GM23338 (cell line): ENCODE measurements around the gene CHN2. TPM values are rescaled to one million over a fixed set of nuclear protein-coding genes. Genes with fewer than 3 reads are reported as not detected.

ENCODE experiments used
- ATAC-seq: fragments of 200-7000 bp; cut with Tn5 transposase; 3 replicates; pipeline ENCODE4 v1.9.1; 2020
- DNase-seq: peaks from one replicate; pipeline ENCODE4 v3.0.0-alpha.2; 2015; ENCODE audit warnings: low spot score
- H2AFZ ChIP-seq: fragments of 200-600 bp; sonication (generic); 2 replicates; pipeline ENCODE4 v1.8.0; 2016; ENCODE audit warnings: antibody characterized with exemption, mild to moderate bottlenecking, moderate library complexity
- H3F3A ChIP-seq: fragments of 200-600 bp; sonication (generic); replicated peaks from 2 replicates; pipeline ENCODE4 v1.8.0; 2017; ENCODE audit warnings: antibody characterized with exemption, mixed run types, low read depth
- H3K27ac ChIP-seq: fragments of 200-600 bp; sonication (generic); 2 replicates; pipeline ENCODE4 v1.6.1; 2016; ENCODE audit warnings: low read depth
- H3K27me3 ChIP-seq: fragments of 200-600 bp; sonication (generic); 2 replicates; pipeline ENCODE4 v1.8.0; 2016; ENCODE audit warnings: mild to moderate bottlenecking, mixed run types, moderate library complexity; ENCODE audit not compliant: insufficient read depth
- H3K36me3 ChIP-seq: fragments of 200-600 bp; sonication (generic); 2 replicates; pipeline ENCODE4 v1.8.0; 2016; ENCODE audit warnings: mild to moderate bottlenecking; ENCODE audit not compliant: insufficient read depth
- H3K4me1 ChIP-seq: fragments of 200-600 bp; sonication (generic); 2 replicates; pipeline ENCODE4 v1.8.0; 2016; ENCODE audit warnings: mild to moderate bottlenecking, moderate library complexity; ENCODE audit not compliant: insufficient read depth
- H3K4me2 ChIP-seq: fragments of 200-600 bp; sonication (generic); 2 replicates; pipeline ENCODE4 v1.7.1; 2017; ENCODE audit warnings: mixed run types
- H3K4me3 ChIP-seq: fragments of 200-600 bp; sonication (generic); 2 replicates; pipeline ENCODE4 v1.6.1; 2016; ENCODE audit warnings: mixed run types
- H3K79me2 ChIP-seq: fragments of 200-600 bp; sonication (generic); replicated peaks from 2 replicates; pipeline ENCODE4 v1.8.0; 2017; ENCODE audit warnings: mild to moderate bottlenecking; ENCODE audit not compliant: insufficient read depth
- H3K9me2 ChIP-seq: fragments of 200-600 bp; sonication (generic); 2 replicates; pipeline ENCODE4 v1.8.0; 2017; ENCODE audit not compliant: insufficient read depth
- H4K20me1 ChIP-seq: fragments of 200-600 bp; sonication (generic); replicated peaks from 2 replicates; pipeline ENCODE4 v1.8.0; 2017; ENCODE audit warnings: mild to moderate bottlenecking; ENCODE audit not compliant: insufficient read depth
- H3K27ac Mint-ChIP-seq: 2 replicates; pipeline ENCODE4 v1.8.0; 2020; ENCODE audit warnings: inconsistent platforms, mild to moderate bottlenecking, moderate library complexity, mixed read lengths
- H3K27me3 Mint-ChIP-seq: 3 replicates; pipeline ENCODE4 v1.8.0; 2022; ENCODE audit warnings: low read depth, mild to moderate bottlenecking, moderate library complexity, mixed read lengths, inconsistent platforms; ENCODE audit not compliant: insufficient read depth, poor library complexity
- H3K36me3 Mint-ChIP-seq: 3 replicates; pipeline ENCODE4 v1.8.0; 2021; ENCODE audit warnings: low read depth, mild to moderate bottlenecking, inconsistent platforms, moderate library complexity, mixed read lengths
- H3K4me1 Mint-ChIP-seq: 3 replicates; pipeline ENCODE4 v1.8.0; 2020; ENCODE audit warnings: mild to moderate bottlenecking, inconsistent platforms, mixed read lengths
- H3K4me3 Mint-ChIP-seq: 3 replicates; pipeline ENCODE4 v1.8.0; 2021; ENCODE audit warnings: moderate library complexity, mild to moderate bottlenecking, inconsistent platforms, mixed read lengths
- H3K9me3 Mint-ChIP-seq: 3 replicates; pipeline ENCODE4 v1.8.0; 2020; ENCODE audit warnings: moderate library complexity, mild to moderate bottlenecking, inconsistent platforms, mixed read lengths
- CTCF ChIP-seq, 2 experiments: fragments of 200-600 bp in 1 of 2; sonication (generic) in 1 of 2; conservative IDR thresholded peaks; 2 replicates each; pipeline versions ENCODE4 v1.5.1 to v1.6.1; 2016 to 2017; ENCODE audit warnings: antibody characterized with exemption in 2 of 2, low read depth in 2 of 2, mild to moderate bottlenecking in 2 of 2, moderate library complexity in 1 of 2
- EZH2 ChIP-seq: fragments of 200-600 bp; sonication (generic); IDR thresholded peaks from one replicate; pipeline ENCODE4 v1.8.0; 2017; ENCODE audit warnings: antibody characterized with exemption, mild to moderate bottlenecking, low read depth; ENCODE audit not compliant: unreplicated experiment
- JUNB ChIP-seq: IDR thresholded peaks from one replicate; pipeline ENCODE4 v1.6.1; 2016; ENCODE audit warnings: antibody characterized with exemption; ENCODE audit not compliant: unreplicated experiment
- POLR2AphosphoS5 ChIP-seq: IDR thresholded peaks from 2 replicates; pipeline ENCODE4 v1.6.1; 2016; ENCODE audit warnings: antibody characterized with exemption, low read depth
- STAT1 ChIP-seq: IDR thresholded peaks from one replicate; pipeline ENCODE4 v1.6.1; 2016; ENCODE audit warnings: antibody characterized with exemption; ENCODE audit not compliant: unreplicated experiment
- polyA plus RNA-seq: library from polyadenylated mRNA; unstranded; fragments of >200 nt; fragmentation: Nextera tagmentation; extraction: Ambion mirVana; gene quantifications from 2 replicates; pipeline ENCODE4 v1.2.1, GENCODE V29; 2016
- total RNA-seq: library from RNA; depleted of rRNA; stranded (reverse); fragments of >200 nt; shearing (Covaris generic); gene quantifications from 2 replicates; pipeline ENCODE4 v1.2.3, GENCODE V29; 2014
- TF ChIP-seq, protein P1 (sequence below): fragments of 250-450 bp; sonication (Bioruptor Pico); IDR thresholded peaks from 2 replicates; pipeline ENCODE4 v1.5.0; 2020; ENCODE audit warnings: mild to moderate bottlenecking, moderate library complexity

The CHN2 gene
- total and polyA plus RNA-seq, 2 experiments from 2014 or later: 6.1 to 7.5 TPM

- TF ChIP-seq, protein P1, sequence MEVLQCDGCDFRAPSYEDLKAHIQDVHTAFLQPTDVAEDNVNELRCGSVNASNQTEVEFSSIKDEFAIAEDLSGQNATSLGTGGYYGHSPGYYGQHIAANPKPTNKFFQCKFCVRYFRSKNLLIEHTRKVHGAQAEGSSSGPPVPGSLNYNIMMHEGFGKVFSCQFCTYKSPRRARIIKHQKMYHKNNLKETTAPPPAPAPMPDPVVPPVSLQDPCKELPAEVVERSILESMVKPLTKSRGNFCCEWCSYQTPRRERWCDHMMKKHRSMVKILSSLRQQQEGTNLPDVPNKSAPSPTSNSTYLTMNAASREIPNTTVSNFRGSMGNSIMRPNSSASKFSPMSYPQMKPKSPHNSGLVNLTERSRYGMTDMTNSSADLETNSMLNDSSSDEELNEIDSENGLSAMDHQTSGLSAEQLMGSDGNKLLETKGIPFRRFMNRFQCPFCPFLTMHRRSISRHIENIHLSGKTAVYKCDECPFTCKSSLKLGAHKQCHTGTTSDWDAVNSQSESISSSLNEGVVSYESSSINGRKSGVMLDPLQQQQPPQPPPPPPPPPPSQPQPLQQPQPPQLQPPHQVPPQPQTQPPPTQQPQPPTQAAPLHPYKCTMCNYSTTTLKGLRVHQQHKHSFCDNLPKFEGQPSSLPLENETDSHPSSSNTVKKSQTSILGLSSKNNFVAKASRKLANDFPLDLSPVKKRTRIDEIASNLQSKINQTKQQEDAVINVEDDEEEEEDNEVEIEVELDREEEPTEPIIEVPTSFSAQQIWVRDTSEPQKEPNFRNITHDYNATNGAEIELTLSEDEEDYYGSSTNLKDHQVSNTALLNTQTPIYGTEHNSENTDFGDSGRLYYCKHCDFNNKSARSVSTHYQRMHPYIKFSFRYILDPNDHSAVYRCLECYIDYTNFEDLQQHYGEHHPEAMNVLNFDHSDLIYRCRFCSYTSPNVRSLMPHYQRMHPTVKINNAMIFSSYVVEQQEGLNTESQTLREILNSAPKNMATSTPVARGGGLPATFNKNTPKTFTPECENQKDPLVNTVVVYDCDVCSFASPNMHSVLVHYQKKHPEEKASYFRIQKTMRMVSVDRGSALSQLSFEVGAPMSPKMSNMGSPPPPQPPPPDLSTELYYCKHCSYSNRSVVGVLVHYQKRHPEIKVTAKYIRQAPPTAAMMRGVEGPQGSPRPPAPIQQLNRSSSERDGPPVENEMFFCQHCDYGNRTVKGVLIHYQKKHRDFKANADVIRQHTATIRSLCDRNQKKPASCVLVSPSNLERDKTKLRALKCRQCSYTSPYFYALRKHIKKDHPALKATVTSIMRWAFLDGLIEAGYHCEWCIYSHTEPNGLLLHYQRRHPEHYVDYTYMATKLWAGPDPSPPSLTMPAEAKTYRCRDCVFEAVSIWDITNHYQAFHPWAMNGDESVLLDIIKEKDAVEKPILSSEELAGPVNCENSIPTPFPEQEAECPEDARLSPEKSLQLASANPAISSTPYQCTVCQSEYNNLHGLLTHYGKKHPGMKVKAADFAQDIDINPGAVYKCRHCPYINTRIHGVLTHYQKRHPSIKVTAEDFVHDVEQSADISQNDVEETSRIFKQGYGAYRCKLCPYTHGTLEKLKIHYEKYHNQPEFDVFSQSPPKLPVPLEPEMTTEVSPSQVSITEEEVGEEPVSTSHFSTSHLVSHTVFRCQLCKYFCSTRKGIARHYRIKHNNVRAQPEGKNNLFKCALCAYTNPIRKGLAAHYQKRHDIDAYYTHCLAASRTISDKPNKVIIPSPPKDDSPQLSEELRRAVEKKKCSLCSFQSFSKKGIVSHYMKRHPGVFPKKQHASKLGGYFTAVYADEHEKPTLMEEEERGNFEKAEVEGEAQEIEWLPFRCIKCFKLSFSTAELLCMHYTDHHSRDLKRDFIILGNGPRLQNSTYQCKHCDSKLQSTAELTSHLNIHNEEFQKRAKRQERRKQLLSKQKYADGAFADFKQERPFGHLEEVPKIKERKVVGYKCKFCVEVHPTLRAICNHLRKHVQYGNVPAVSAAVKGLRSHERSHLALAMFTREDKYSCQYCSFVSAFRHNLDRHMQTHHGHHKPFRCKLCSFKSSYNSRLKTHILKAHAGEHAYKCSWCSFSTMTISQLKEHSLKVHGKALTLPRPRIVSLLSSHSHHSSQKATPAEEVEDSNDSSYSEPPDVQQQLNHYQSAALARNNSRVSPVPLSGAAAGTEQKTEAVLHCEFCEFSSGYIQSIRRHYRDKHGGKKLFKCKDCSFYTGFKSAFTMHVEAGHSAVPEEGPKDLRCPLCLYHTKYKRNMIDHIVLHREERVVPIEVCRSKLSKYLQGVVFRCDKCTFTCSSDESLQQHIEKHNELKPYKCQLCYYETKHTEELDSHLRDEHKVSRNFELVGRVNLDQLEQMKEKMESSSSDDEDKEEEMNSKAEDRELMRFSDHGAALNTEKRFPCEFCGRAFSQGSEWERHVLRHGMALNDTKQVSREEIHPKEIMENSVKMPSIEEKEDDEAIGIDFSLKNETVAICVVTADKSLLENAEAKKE: no peak
- H3K4me3 Mint-ChIP-seq: no peak overlapping the region
- H3K36me3 Mint-ChIP-seq: no peaks in the 10 kb centered on the region
- no peak overlapping the region for H3K4me2 ChIP-seq
- DNase-seq (no peak), ATAC-seq (no peak)
- no peak overlapping the region for H3K27ac ChIP-seq
- peaks cover 8% of the 10 kb centered on the region for H3K4me1 Mint-ChIP-seq
- no peaks in the 10 kb centered on the region for H3K27me3 ChIP-seq
- no peak overlapping the region for H3K27ac Mint-ChIP-seq
- no peaks in the 10 kb centered on the region for H4K20me1 ChIP-seq
- no peak overlapping the region for H3K4me3 ChIP-seq
- H3K4me1 ChIP-seq: peaks cover 4% of the 10 kb centered on the region; the same call in 1 of the 2 replicates
- H3K27me3 Mint-ChIP-seq: peaks cover 6% of the 10 kb centered on the region
- H3K9me3 Mint-ChIP-seq: no peaks in the 10 kb centered on the region
- no peaks in the 10 kb centered on the region for H3F3A ChIP-seq
- no peak overlapping the region for H2AFZ ChIP-seq
- H3K9me2 ChIP-seq: no peaks in the 10 kb centered on the region
- no peaks in the 10 kb centered on the region for H3K79me2 ChIP-seq
- H3K36me3 ChIP-seq: no peaks in the 10 kb centered on the region
Measured at GRCh38 chr7:29248713-29249382, 54.3 kb downstream of the CHN2 start.

GRCh38 chr7:29249383-29249750 lies 54.8 kb downstream of the CHN2 start:
- H3F3A ChIP-seq: no peaks in the 10 kb centered on the region
- Mint-ChIP-seq H3K27ac (no peak overlapping the region), H3K27me3 (peaks cover 6% of the 10 kb centered on the region), H3K4me3 (no peak overlapping the region), H3K9me3 (no peaks in the 10 kb centered on the region), H3K4me1 (peaks cover 3% of the 10 kb centered on the region; the same call in 2 of the 3 replicates), H3K36me3 (no peaks in the 10 kb centered on the region)
- no peak overlapping the region for H2AFZ ChIP-seq
- no peaks in the 10 kb centered on the region for H3K79me2 ChIP-seq
- ATAC-seq (no peak), DNase-seq (no peak)
- no peak overlapping the region for H3K4me2 ChIP-seq
- TF ChIP-seq STAT1 (no peak), POLR2AphosphoS5 (no peak), CTCF (conservative IDR thresholded peaks at IDR 0.05; ENCODE audit: low read depth in 2 of 2) (no peak), JUNB (no peak), EZH2 (no peak)
- H3K9me2 ChIP-seq: no peaks in the 10 kb centered on the region
- no peaks in the 10 kb centered on the region for H3K36me3 ChIP-seq
- H3K4me3 ChIP-seq: no peak overlapping the region
- H4K20me1 ChIP-seq: no peaks in the 10 kb centered on the region
- H3K27me3 ChIP-seq: no peaks in the 10 kb centered on the region
- H3K4me1 ChIP-seq: no peaks in the 10 kb centered on the region
- H3K27ac ChIP-seq: no peak overlapping the region
